Measurements from ENCODE around the gene ERC2.
"Not testable (repeated sequence)": the region's sequence is repeated elsewhere in the genome, so short reads cannot be mapped to it uniquely, and the experiment has no call there.

The ERC2 gene

DNA sequence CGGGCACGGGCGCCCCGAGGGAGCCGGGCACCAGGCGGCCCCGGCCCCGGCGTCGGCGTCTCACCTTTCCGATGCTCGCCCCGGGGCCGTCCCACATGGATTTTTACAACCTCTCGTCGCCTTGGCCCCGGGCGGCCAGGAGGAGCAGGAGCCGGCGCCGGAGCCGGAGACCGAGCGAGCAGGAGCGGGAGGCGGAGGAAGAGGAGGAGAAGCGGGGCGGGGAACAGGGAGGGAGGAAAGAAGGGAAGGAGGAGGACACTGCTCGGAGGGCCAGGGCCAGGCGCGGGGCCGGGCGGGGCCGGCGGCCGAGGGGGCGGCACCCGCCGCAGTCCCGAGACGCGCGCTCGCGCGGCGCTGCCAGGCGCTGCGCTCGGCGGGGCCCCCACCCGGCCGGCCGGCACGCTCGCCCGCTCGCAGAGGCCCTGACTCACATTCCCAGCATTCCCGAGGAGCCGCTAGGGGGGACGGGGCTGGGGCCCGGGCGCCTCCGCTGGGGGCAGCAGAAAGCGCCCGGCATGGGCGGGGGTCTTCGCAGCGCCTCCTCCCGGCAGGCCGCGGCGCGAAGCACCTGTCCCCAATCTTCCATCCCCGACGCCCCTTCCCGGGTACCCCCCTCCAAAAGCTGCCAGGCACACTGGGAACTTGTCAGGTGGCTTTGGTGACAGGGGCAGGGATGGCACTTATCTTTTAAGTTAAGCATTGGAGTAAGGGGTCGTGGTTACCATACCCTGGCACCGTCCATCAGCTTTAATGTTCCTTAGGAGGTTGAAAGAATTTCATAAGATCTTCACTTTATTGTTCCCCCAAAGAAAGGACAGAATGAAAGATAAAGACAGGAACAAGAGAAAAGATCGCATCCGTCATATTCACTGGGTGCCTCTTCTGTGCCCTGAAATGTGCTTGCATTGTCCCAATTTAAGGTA lies at the start of gene ERC2:
ERC2 (minus strand) TSS at position 284 of the 923 bp plus-strand sequence.
- no peak for DNase-seq (ENCODE audit: low spot score)

DNA sequence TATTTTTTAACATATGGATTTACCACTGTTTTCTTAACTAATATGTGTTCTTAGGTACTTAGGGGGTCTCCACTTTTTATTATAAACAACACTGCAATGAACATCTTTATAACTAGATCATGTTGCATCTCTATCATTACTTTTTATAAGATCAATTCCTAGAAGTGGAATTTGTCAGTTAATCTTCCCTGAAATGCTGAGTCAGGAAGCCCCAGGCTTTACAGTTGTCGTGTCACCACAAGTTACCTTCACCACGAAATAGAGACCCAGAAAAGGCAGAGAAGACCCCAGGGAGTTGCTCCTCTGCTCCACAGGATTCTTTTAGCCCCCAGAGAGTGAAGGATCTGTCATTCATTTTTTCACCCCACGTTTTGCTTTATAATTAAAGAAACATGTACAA lies 34.5 kb upstream of the ERC2 start:
- no peak for DNase-seq (ENCODE audit: low spot score)

GRCh38 chr3:56496376-56496775 lies 28.1 kb upstream of the ERC2 start:
- not testable (repeated sequence) for DNase-seq (ENCODE audit: low spot score)

DNA sequence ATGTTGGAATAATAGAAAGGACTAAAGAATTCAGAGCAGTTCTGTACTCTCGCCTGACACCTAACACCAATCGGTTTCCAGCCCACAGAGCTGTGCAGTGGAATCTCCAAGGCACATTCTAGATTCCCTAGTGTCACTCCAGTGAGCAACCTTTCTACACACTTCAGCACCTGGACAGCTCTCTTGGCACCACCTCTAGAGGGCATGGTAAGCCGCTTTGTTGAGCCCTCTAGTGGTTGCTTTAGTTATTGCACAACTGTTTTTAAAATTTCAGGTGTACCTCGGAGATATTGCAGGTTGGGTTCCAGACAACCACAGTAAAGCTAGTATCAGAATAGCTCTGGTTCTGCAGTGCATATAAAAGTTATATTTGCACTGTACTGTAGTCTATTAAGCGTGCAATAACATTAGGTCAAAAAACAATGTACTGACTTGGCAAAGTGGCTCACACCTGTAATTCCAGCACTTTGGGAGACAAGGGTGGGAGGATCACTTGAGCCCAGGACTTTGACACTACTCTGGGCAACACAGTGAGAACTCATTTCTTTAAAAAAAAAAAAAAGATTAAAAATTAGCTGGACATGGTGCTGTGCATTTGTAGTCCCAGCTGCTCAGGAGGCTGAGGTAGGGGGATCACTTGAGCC lies 26.5 kb upstream of the ERC2 start:
- DNase-seq (ENCODE audit: low spot score): peak; percentile 84

- no peak for DNase-seq (ENCODE audit: low spot score)
Observed at GRCh38 chr3:56491566-56491965, 23.3 kb upstream of the ERC2 start.

DNA sequence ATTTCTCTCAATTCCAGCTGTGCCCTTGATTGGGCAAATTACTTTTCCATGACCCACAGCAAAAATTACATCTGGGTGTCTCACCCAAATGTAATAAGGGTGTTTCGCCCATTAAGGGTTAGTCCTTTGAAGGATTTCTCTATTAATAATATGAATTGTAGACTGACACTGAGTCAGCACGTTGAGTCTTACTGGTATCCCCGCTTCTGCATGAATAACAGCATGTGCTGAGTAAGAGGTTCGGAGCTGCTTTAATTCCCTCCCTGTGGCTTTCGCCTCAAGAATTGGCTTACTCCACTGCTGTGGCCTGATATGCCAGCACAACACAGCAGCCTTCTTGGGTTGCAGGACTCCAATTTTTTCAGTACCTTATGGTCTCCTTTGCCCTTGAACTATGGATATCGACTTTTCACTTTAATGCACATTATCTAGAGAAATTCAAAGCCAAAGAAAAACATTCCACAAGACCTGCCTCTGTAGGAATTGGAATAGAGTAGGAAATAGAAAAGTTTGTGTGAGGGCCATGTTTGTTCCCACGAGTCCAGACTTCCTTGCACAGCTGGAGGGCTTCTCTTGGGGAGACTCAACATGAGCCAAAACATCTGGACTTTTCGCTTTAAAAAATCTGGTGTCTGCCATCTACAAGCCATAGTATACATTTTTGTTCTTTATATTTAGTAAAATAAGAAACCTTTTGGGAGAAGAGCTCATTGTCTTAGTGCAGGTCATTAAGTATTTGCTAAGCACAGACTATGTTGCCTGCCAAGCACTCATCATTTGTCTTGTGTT lies 20.7 kb upstream of the ERC2 start:
- no peak for DNase-seq (ENCODE audit: low spot score)

DNA sequence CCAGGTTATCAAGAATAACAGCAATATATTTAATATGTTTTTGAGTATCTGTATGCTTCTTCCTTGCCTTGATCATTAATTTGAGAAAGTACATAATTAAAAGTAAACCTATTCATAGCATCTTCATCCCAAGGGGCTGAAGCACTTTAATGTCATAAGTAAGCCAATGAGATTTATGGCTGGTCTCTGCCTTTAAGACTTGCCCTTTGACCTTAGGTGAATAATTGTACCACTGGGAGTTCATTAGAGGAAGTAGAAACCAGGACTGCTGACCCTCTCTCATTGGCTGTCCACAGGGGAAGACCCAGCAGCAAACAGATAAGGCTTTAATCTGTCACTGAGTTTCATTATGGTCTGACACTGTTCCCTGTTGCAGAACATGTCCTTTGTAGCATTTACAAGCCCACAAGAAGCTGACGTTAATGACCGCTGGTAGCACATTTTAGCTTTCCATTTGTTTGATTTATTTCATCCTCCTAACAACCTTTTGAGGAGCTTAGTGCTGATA lies 16.3 kb upstream of the ERC2 start:
- DNase-seq (ENCODE audit: low spot score): no peak

GRCh38 chr3:56484122-56484521 lies 15.9 kb upstream of the ERC2 start:
- no peak for DNase-seq (ENCODE audit: low spot score)

DNA sequence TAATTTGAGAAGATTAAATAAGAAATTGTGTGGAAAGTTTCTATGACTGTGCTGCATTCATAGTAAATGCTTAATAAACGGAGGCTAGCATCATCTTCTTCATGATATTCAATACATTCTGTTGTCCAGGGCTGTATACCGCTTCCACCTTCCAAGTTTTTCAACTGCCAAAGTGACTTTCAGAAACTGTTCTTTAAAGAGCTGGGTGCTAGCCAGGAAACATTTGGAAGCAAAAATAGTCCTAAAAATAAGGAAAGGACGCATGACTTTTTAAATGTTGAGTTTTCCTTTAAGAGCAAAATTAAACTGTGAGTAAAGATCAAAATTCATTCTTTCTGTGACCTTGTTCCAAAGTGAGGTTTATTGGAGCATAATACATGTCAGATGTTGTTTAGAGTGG lies 9.4 kb upstream of the ERC2 start:
- no peak for DNase-seq (ENCODE audit: low spot score)

DNA sequence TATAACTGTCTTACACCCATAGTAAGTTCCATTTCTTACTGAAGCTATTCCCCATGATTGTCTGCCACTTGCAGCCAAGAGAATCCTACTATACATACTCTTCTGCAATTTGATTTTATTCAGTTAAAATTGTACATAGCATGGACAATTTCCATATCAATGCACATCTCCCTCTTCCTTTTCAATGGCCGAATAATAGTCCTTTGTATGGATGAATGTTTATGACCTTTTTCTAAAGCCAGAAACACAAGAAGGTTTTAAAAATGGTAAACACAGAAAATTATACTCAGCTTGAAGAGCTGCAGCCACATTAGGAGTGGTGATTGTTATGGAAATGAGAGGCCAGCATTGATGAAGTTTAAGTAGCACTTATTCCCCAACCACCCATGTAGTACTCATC lies 8.5 kb upstream of the ERC2 start:
- no peak for DNase-seq (ENCODE audit: low spot score)

DNA sequence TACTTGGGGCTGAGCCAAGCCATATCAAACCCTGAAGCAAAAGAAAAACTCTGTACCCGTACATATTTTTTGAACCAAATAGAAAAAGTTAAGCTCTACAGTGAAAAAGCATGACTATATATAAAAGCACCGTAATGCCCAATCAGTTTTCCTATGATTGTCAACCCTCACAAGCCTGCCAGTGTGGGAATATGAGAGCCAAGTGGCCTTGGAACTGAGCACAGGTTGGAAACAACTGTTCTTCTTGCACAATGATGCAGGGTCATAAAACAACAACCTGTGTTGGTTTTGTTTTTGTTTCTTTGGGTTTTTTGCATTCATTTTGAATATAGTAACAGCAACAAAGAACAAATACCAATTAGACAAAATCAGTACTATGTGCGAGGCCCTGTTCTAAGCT lies 3.5 kb upstream of the ERC2 start:
- no peak for DNase-seq (ENCODE audit: low spot score)

GRCh38 chr3:56469141-56469540 lies 874 bp upstream of the ERC2 start:
- no peak for DNase-seq (ENCODE audit: low spot score)

DNA sequence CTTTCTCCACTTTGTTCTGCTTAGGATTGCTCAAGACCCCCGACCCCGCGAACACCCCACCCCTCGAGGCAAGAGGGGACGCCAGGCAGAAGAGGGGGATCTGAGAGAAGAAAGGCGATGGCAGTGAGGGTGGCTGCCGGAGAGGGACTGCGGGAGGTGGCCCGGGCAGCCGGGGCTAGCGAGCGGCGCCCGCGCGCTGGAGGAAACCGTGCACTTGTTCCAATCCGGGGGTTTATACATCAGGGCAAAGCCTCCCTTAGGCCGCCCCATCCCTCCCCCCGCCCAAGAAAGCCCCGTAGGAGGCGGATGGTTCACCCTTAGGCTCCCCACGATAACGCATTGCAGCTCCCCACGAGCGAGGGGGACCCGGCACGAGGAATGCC lies 475 bp downstream of the ERC2 start:
- no peak for DNase-seq (ENCODE audit: low spot score)

- DNase-seq (ENCODE audit: low spot score): peak; percentile 39
Observed at GRCh38 chr3:56467108-56467507, 1.2 kb downstream of the ERC2 start.

GRCh38 chr3:56459719-56460118 lies 8.5 kb downstream of the ERC2 start:
- DNase-seq (ENCODE audit: low spot score): no peak

DNA sequence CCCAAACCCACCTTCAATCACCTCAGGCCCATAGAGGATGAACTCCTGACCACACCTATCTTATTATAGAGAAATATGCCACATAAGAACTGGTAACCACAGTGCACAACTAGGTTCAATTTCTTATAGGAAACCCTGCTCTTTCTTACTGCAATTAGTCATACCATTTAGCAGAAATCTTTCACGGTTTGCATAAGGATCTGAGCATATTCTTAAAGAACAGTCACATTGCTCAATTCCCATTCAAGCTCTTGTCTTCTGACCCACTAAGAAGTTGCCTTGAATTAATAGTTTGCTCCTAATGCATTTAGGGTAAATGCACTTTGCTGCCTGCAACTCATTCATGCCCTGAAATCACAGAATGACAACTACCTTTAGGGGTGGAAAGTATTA lies 9.2 kb downstream of the ERC2 start:
- DNase-seq (ENCODE audit: low spot score): peak; percentile 4

DNA sequence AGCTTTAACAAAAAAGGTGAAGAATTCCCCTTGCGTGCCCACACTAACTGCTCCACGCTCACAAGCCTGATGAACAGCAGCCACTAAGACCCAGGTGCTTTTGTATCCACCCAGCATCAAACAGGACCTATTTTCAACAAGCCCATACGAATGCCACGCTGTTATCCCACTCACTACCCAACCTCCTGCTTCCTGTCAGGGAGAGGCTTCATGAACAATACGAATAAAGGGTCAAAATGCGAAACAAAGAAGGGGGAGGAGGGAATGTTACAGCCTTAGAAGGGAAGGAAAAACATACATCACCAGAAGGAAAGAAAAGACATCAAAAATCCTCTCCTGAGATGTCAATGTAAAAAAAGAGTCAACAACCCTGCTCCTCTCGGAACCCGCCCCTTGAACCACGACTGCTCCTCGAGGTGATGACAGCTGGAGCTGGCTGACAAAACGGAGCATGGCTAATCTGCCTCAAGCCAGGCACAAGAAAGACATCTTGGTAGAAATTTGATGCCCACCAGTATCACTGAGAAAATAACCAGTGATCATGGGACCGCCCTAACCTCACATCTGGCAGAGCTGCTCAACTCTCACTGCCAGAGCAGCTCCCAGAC lies 9.7 kb downstream of the ERC2 start:
- DNase-seq (ENCODE audit: low spot score): no peak

- no peak for DNase-seq (ENCODE audit: low spot score)
Observed at GRCh38 chr3:56456117-56456516, 12.2 kb downstream of the ERC2 start.

DNA sequence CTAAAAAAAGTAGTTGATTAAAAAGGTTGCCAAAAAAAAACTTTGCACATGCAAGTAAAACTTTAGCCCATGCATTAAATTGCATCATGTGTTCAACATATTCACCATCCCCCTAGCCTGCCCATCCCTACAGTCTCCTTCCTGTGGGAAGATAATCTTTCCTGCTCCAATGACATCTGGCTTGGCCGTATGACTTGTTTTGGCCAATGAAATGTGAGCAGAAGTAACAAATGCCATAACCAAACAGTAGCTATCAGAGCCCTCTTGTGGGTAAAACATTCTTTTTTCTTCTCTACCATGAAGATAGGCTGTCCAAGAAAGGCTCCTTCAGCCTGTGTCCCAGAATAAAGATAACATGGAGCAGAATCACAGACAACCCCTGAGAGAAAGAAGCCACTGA lies 15.3 kb downstream of the ERC2 start:
- DNase-seq (ENCODE audit: low spot score): no peak

GRCh38 chr3:56452085-56452484 lies 16.2 kb downstream of the ERC2 start:
- peak; percentile 3 for DNase-seq (ENCODE audit: low spot score)

- no peak for DNase-seq (ENCODE audit: low spot score)
Observed at GRCh38 chr3:56443372-56443771, 24.9 kb downstream of the ERC2 start.

DNA sequence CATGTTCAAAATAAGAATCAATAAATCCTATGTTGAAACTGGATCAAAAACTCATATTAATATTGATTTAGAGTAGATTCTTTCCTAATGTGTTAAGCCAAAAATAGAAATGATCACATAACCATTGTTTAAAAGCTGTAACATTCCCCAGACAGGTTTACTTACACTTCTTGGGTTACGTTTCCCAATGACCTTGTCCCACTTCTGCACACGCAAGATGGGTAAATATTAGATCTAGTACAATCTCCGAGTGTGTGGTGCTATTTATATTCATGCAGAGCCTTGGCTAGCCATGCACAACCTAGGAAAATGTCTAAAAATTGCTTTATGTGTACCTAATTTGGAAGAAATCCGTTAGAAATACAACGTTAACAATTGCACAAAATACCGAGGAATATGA lies 39.6 kb downstream of the ERC2 start:
- no peak for DNase-seq (ENCODE audit: low spot score)
